ENCODE measurements around the gene PPP3CA.

GRCh38 chr4:101357751-101358150 lies 10.4 kb upstream of the PPP3CA start:
- TF ChIP-seq CTCF (conservative IDR thresholded peaks at IDR 0.05 in 1 of 2, IDR thresholded peaks at IDR 0.05 in 1 of 2; ENCODE audit: extremely low read depth in 1 of 2, insufficient read depth in 1 of 2, low read depth in 1 of 2, low read length in 2 of 2) (no peak), EZH2 (IDR thresholded peaks at IDR 0.05; ENCODE audit: borderline replicate concordance, low read length) (no peak)
